Neuronal stem cell (in vitro differentiated cells): ENCODE data around the gene CEBPZ.

ENCODE experiments used
- DNase-seq: peaks from one replicate; pipeline ENCODE4 v3.0.0-alpha.2; 2013; ENCODE audit warnings: low spot score
- H2AFZ ChIP-seq: one replicate; pipeline ENCODE4 v1.6.1; 2013; ENCODE audit warnings: mild to moderate bottlenecking, low read length, inconsistent platforms
- H2AK5ac ChIP-seq: 2 replicates; pipeline ENCODE4 v1.6.1; 2013; ENCODE audit warnings: low read depth, mild to moderate bottlenecking, inconsistent platforms, low read length, moderate library complexity, mixed read lengths
- H2BK120ac ChIP-seq: 2 replicates; pipeline ENCODE4 v1.6.1; 2013; ENCODE audit warnings: low read depth, mild to moderate bottlenecking, inconsistent platforms, low read length, moderate library complexity, mixed read lengths
- H2BK12ac ChIP-seq: one replicate; pipeline ENCODE4 v1.6.1; 2013; ENCODE audit warnings: low read length, inconsistent platforms
- H2BK15ac ChIP-seq: 2 replicates; pipeline ENCODE4 v1.6.1; 2013; ENCODE audit warnings: mild to moderate bottlenecking, low read length, inconsistent platforms, mixed read lengths
- H2BK5ac ChIP-seq: one replicate; pipeline ENCODE4 v1.6.1; 2013; ENCODE audit warnings: inconsistent platforms, mild to moderate bottlenecking, low read length, moderate library complexity
- H3K14ac ChIP-seq: one replicate; pipeline ENCODE4 v1.6.1; 2013; ENCODE audit warnings: low read length, inconsistent platforms
- H3K18ac ChIP-seq: 2 replicates; pipeline ENCODE4 v1.6.1; 2013; ENCODE audit warnings: low read length, inconsistent platforms
- H3K23ac ChIP-seq: 2 replicates; pipeline ENCODE4 v1.6.1; 2013; ENCODE audit warnings: low read depth, mild to moderate bottlenecking, mixed read lengths, low read length, inconsistent platforms; ENCODE audit not compliant: poor library complexity
- H3K27ac ChIP-seq: replicated peaks from 3 replicates; pipeline ENCODE4 v1.5.1; 2013; ENCODE audit warnings: low read length, inconsistent platforms
- H3K27me3 ChIP-seq, 3 experiments: 2 replicates each; pipeline ENCODE4 v1.6.1; 2013; ENCODE audit warnings: low read length in 3 of 3, mild to moderate bottlenecking in 2 of 3, inconsistent platforms in 1 of 3, low read depth in 1 of 3, mixed read lengths in 1 of 3, moderate library complexity in 1 of 3; ENCODE audit not compliant: control insufficient read depth in 3 of 3, insufficient read depth in 3 of 3
- H3K36me3 ChIP-seq, 2 donors: replicated peaks in 1 of 2; 2 replicates each; pipeline ENCODE4 v1.6.1; 2013; ENCODE audit warnings: low read length in 2 of 2; ENCODE audit not compliant: control insufficient read depth in 2 of 2, insufficient read depth in 2 of 2
- H3K4ac ChIP-seq: 2 replicates; pipeline ENCODE4 v1.6.1; 2013; ENCODE audit warnings: inconsistent platforms, mild to moderate bottlenecking, low read length, moderate library complexity
- H3K4me1 ChIP-seq, 2 donors: 1 replicate in 1 of 2; 2 replicates in 1 of 2; pipeline ENCODE4 v1.6.1; 2013; ENCODE audit warnings: low read length in 2 of 2, low read depth in 1 of 2; ENCODE audit not compliant: control insufficient read depth in 2 of 2, insufficient read depth in 1 of 2
- H3K4me2 ChIP-seq: one replicate; pipeline ENCODE4 v1.6.1; 2013; ENCODE audit warnings: mild to moderate bottlenecking, low read length, inconsistent platforms; ENCODE audit not compliant: insufficient read depth, poor library complexity, severe bottlenecking
- H3K4me3 ChIP-seq, 2 donors: 2 replicates each; pipeline ENCODE4 v1.5.1; 2013; ENCODE audit warnings: low read length in 2 of 2, mild to moderate bottlenecking in 2 of 2, inconsistent platforms in 1 of 2, moderate library complexity in 1 of 2
- H3K79me1 ChIP-seq: one replicate; pipeline ENCODE4 v1.6.1; 2013; ENCODE audit warnings: low read depth, mild to moderate bottlenecking, inconsistent platforms, low read length, moderate library complexity
- H3K9ac ChIP-seq: one replicate; pipeline ENCODE4 v1.6.1; 2013; ENCODE audit warnings: mild to moderate bottlenecking, low read depth, low read length, inconsistent platforms; ENCODE audit not compliant: poor library complexity
- H3K9me3 ChIP-seq, 2 donors: replicated peaks in 1 of 2; 2 replicates each; pipeline versions ENCODE3 to v1.6.1; 2013; ENCODE audit warnings: low read length in 2 of 2, mild to moderate bottlenecking in 2 of 2, inconsistent platforms in 1 of 2, low read depth in 1 of 2, mixed read lengths in 1 of 2, moderate library complexity in 1 of 2; ENCODE audit not compliant: control insufficient read depth in 2 of 2, insufficient read depth in 1 of 2
- H4K8ac ChIP-seq: one replicate; pipeline ENCODE4 v1.6.1; 2013; ENCODE audit warnings: low read depth, mild to moderate bottlenecking, inconsistent platforms, low read length, moderate library complexity
- H4K91ac ChIP-seq: one replicate; pipeline ENCODE4 v1.6.1; 2013; ENCODE audit warnings: low read length, low read depth, mild to moderate bottlenecking, inconsistent platforms; ENCODE audit not compliant: poor library complexity
- WGBS, 2 donors: extraction: QIAGEN DNeasy Blood & Tissue Kit; methylation state at CpG; one replicate each; pipeline ENCODE4 v1.1.7; 2013; ENCODE audit warnings: missing lambda C conversion rate in 2 of 2, mixed read lengths in 1 of 2; ENCODE audit not compliant: insufficient read length in 2 of 2, insufficient replicate concordance in 1 of 2; ENCODE audit errors: extremely low coverage in 2 of 2; 5-methylcytosine and 5-hydroxymethylcytosine counted together

CEBPZ gene

GRCh38 chr2:37203708-37204107, 27.7 kb downstream of the CEBPZ start:
- Histone ChIP-seq H3K27me3 (no peaks in the 10 kb centered on the region), H3K4me1 (peaks cover 0 to under 1% of the 10 kb centered on the region in 2 donors), H3K79me1 (no peaks in the 10 kb centered on the region), H3K9ac (no peak overlapping the region), H3K27ac (no peak overlapping the region), H3K36me3 (peaks cover 8 to 83% of the 10 kb centered on the region in 2 donors), H2BK120ac (no peak overlapping the region), H3K23ac (no peak overlapping the region), H4K91ac (no peak overlapping the region), H3K4me2 (no peak overlapping the region), H2AFZ (no peak overlapping the region), H3K9me3 (peaks cover 8 to 33% of the 10 kb centered on the region in 2 donors), H2BK15ac (no peak overlapping the region), H3K14ac (no peak overlapping the region), H2BK5ac (no peak overlapping the region), H3K4me3 (no peak overlapping the region), H2BK12ac (no peak overlapping the region), H2AK5ac (no peak overlapping the region), H3K18ac (no peak overlapping the region), H3K4ac (no peak overlapping the region), H4K8ac (no peak overlapping the region)
- WGBS, 2 donors: no CpG with 5 or more reads among the region's 2 CpGs
- no peak for DNase-seq

- Histone ChIP-seq H2BK15ac (no peak overlapping the region), H4K91ac (no peak overlapping the region), H4K8ac (no peak overlapping the region), H3K9ac (no peak overlapping the region), H3K18ac (no peak overlapping the region), H3K4me3 (no peak overlapping the region), H3K4me2 (no peak overlapping the region), H3K23ac (no peak overlapping the region), H2AFZ (no peak overlapping the region), H3K9me3 (peaks cover 8 to 22% of the 10 kb centered on the region in 2 donors), H2BK5ac (no peak overlapping the region), H3K14ac (no peak overlapping the region), H3K27ac (no peak overlapping the region), H3K4ac (no peak overlapping the region), H3K79me1 (peaks cover 2% of the 10 kb centered on the region), H2BK12ac (no peak overlapping the region), H2BK120ac (no peak overlapping the region), H2AK5ac (no peak overlapping the region), H3K36me3 (peaks cover 8 to 64% of the 10 kb centered on the region in 2 donors), H3K27me3 (no peaks in the 10 kb centered on the region), H3K4me1 (peaks cover 0 to 2% of the 10 kb centered on the region in 2 donors)
- no CpG with 5 or more reads among the region's 1 CpG for WGBS, 2 donors
- DNase-seq: no peak
Observed at GRCh38 chr2:37201766-37202165, 29.6 kb downstream of the CEBPZ start.

- Histone ChIP-seq H3K79me1 (peaks cover 6% of the 10 kb centered on the region), H2BK120ac (no peak overlapping the region), H3K4ac (no peak overlapping the region), H3K27ac (no peak overlapping the region), H3K14ac (no peak overlapping the region), H2BK12ac (no peak overlapping the region), H3K9me3 (peaks cover 6 to 17% of the 10 kb centered on the region in 2 donors), H2BK5ac (no peak overlapping the region), H3K36me3 (peaks cover 8 to 58% of the 10 kb centered on the region in 2 donors), H2AK5ac (no peak overlapping the region), H3K4me2 (no peak overlapping the region), H3K23ac (no peak overlapping the region), H2AFZ (no peak overlapping the region), H3K27me3 (no peaks in the 10 kb centered on the region), H3K9ac (no peak overlapping the region), H4K91ac (no peak overlapping the region), H3K18ac (no peak overlapping the region), H3K4me3 (no peak overlapping the region), H3K4me1 (peaks cover 0 to 2% of the 10 kb centered on the region in 2 donors), H2BK15ac (no peak overlapping the region), H4K8ac (no peak overlapping the region)
- DNase-seq: no peak
- WGBS, 2 donors: no CpG with 5 or more reads among the region's 1 CpG
Observed at GRCh38 chr2:37201208-37201607, 30.2 kb downstream of the CEBPZ start.

- no peak overlapping the region for H2BK120ac ChIP-seq
- DNase-seq: no peak
- H3K79me1 ChIP-seq: peaks cover 6% of the 10 kb centered on the region
- no peak overlapping the region for H2AK5ac ChIP-seq
- H3K36me3 ChIP-seq: peaks cover 4 to 34% of the 10 kb centered on the region in 2 donors
- H3K4me3 ChIP-seq: no peak overlapping the region
- no peak overlapping the region for H3K4me2 ChIP-seq
- H3K9ac ChIP-seq: no peak overlapping the region
- no peak overlapping the region for H2AFZ ChIP-seq
- no peak overlapping the region for H2BK12ac ChIP-seq
- H3K4ac ChIP-seq: no peak overlapping the region
- no peak overlapping the region for H3K23ac ChIP-seq
- no peaks in the 10 kb centered on the region for H3K27me3 ChIP-seq
- no peak overlapping the region for H2BK5ac ChIP-seq
- H3K4me1 ChIP-seq: peaks cover 0 to 2% of the 10 kb centered on the region in 2 donors
- H4K8ac ChIP-seq: no peak overlapping the region
- no peak overlapping the region for H3K14ac ChIP-seq
- H3K18ac ChIP-seq: no peak overlapping the region
- no CpG with 5 or more reads among the region's 8 CpGs for WGBS, 2 donors
- H4K91ac ChIP-seq: no peak overlapping the region
- H2BK15ac ChIP-seq: no peak overlapping the region
- no peak overlapping the region for H3K27ac ChIP-seq
- H3K9me3 ChIP-seq: peaks cover 2 to 6% of the 10 kb centered on the region in 2 donors
Observed at GRCh38 chr2:37198681-37199065, 32.7 kb downstream of the CEBPZ start.
